Erythroblast (primary cell): ENCODE results near the gene ZNF74.

Experiments
- GATA1 ChIP-seq: IDR thresholded peaks from 2 replicates; pipeline ENCODE4 v1.6.1; 2011; ENCODE audit warnings: low read depth, mild to moderate bottlenecking, control low read depth, low read length, moderate library complexity
- POLR2A ChIP-seq: IDR thresholded peaks from 2 replicates; pipeline ENCODE4 v1.6.1; 2011; ENCODE audit warnings: mild to moderate bottlenecking, low read length

DNA sequence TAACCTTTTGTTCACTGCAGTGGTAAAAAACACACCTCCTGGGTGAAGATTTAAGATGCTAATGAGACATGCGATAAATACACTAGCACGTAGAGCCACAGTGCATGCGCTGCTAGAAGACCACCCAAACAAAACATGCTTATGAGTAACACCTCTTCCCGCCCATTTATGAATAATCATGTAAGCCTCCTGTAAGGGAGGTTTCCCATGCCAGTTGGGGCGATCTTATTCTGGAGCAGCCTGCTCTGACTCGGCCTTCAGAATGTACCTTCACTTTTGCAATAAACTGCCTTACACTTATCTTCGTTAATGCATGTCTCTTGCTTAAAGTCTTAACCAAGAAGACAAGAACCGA is 61.7 kb downstream of the ZNF74 start:
- TF ChIP-seq POLR2A (no peak), GATA1 (no peak)
